SH-SY5Y (cell line): ENCODE measurements around the gene OBSCN.

ENCODE experiments used
- GATA2 ChIP-seq: IDR thresholded peaks from 2 replicates; pipeline ENCODE4 v1.6.1; 2011; ENCODE audit warnings: mild to moderate bottlenecking, low read depth, low read length
- GATA3 ChIP-seq: IDR thresholded peaks from 2 replicates; pipeline ENCODE4 v1.6.1; 2011; ENCODE audit warnings: low read depth, mild to moderate bottlenecking, low read length, moderate library complexity

- TF ChIP-seq GATA3 (no peak), GATA2 (no peak)
Observed at GRCh38 chr1:228256626-228257375, 49.0 kb downstream of the OBSCN start.
